Keratinocyte (primary cell): ENCODE data around the gene MPPE1. TPM values are rescaled to one million over a fixed set of nuclear protein-coding genes. Genes with fewer than 3 reads are reported as not detected.
A peak's percentile ranks its signal among the peaks of the same experiment; 100 is the strongest.

Experiments used
- DNase-seq: peaks from one replicate; pipeline ENCODE4 v3.0.0-alpha.2; 2011; ENCODE audit warnings: low read depth, missing footprints, low spot score
- FAIRE-seq: peaks from 2 replicates; lab custom pipeline; 2011; peaks lifted over from hg19 to GRCh38; lab: Jason Lieb, UNC
- H2AFZ ChIP-seq: 2 replicates; pipeline ENCODE4 v1.6.0; 2012; ENCODE audit warnings: low read length, control low read depth, inconsistent platforms; ENCODE audit not compliant: control insufficient read depth
- H3K27ac ChIP-seq: 2 replicates; pipeline ENCODE4 v1.5.1; 2011; ENCODE audit warnings: low read length; ENCODE audit not compliant: control insufficient read depth, insufficient read depth
- H3K27me3 ChIP-seq: 3 replicates; pipeline ENCODE4 v1.6.0; 2011; ENCODE audit warnings: low read length; ENCODE audit not compliant: control insufficient read depth, insufficient read depth; ENCODE audit errors: extremely low read depth
- H3K36me3 ChIP-seq, 2 experiments: 2 replicates in 1 of 2; 3 replicates in 1 of 2; pipeline ENCODE4 v1.5.1; 2011; ENCODE audit warnings: low read length in 2 of 2, mild to moderate bottlenecking in 1 of 2; ENCODE audit not compliant: control insufficient read depth in 2 of 2, insufficient read depth in 2 of 2; ENCODE audit errors: extremely low read depth in 1 of 2
- H3K4me1 ChIP-seq: 3 replicates; pipeline ENCODE4 v1.5.1; 2011; ENCODE audit warnings: low read length; ENCODE audit not compliant: control insufficient read depth, insufficient read depth; ENCODE audit errors: extremely low read depth
- H3K4me2 ChIP-seq: 3 replicates; pipeline ENCODE4 v1.6.0; 2011; ENCODE audit warnings: low read depth, low read length; ENCODE audit not compliant: control insufficient read depth, insufficient read depth; ENCODE audit errors: extremely low read depth
- H3K4me3 ChIP-seq, 3 experiments: fragments of 200-600 bp in 1 of 3; sonication (generic) in 1 of 3; 2 replicates in 2 of 3; 3 replicates in 1 of 3; pipeline ENCODE4 v1.5.1; 2011 to 2016; ENCODE audit warnings: low read length in 3 of 3, mild to moderate bottlenecking in 3 of 3, control low read depth in 2 of 3, inconsistent platforms in 1 of 3, low read depth in 1 of 3, mixed read lengths in 1 of 3, mixed run types in 1 of 3, moderate library complexity in 1 of 3; ENCODE audit not compliant: control insufficient read depth in 2 of 3, insufficient read depth in 2 of 3; ENCODE audit errors: extremely low read depth in 1 of 3
- H3K79me2 ChIP-seq: 2 replicates; pipeline ENCODE4 v1.6.0; 2012; ENCODE audit warnings: low read length; ENCODE audit not compliant: control insufficient read depth, insufficient read depth
- H3K9ac ChIP-seq: 3 replicates; pipeline ENCODE4 v1.6.0; 2011; ENCODE audit warnings: low read length; ENCODE audit not compliant: control insufficient read depth, insufficient read depth; ENCODE audit errors: extremely low read depth
- H3K9me1 ChIP-seq: 3 replicates; pipeline ENCODE4 v1.6.0; 2011; ENCODE audit warnings: low read length; ENCODE audit not compliant: control insufficient read depth, insufficient read depth; ENCODE audit errors: extremely low read depth
- H3K9me3 ChIP-seq: 2 replicates; pipeline ENCODE4 v1.5.1; 2012; ENCODE audit warnings: low read depth, low read length; ENCODE audit not compliant: control insufficient read depth
- H4K20me1 ChIP-seq: 3 replicates; pipeline ENCODE4 v1.6.0; 2011; ENCODE audit warnings: low read length; ENCODE audit not compliant: control insufficient read depth, insufficient read depth; ENCODE audit errors: extremely low read depth
- CTCF ChIP-seq, 3 experiments: IDR thresholded peaks in 1 of 3; conservative IDR thresholded peaks in 1 of 3; optimal IDR thresholded peaks in 1 of 3; 2 replicates in 2 of 3; 3 replicates in 1 of 3; pipeline versions ENCODE3 to v1.5.1; 2011; ENCODE audit warnings: low read length in 3 of 3, mild to moderate bottlenecking in 3 of 3, moderate library complexity in 2 of 3, control low read depth in 1 of 3, inconsistent platforms in 1 of 3; ENCODE audit not compliant: insufficient read depth in 2 of 3; ENCODE audit errors: extremely low read depth in 1 of 3
- EZH2 ChIP-seq: IDR thresholded peaks from one replicate; pipeline ENCODE4 v1.6.1; 2012; ENCODE audit warnings: inconsistent platforms, mild to moderate bottlenecking, low read length, moderate library complexity
- dilution Hi-C: fragments of 300-500 bp; cut with MboI; formaldehyde crosslinking; loops from one replicate; pipeline ENCODE4 v1.7.0; 2020; ENCODE audit warnings: low sequenced_read_pairs; ENCODE audit not compliant: extremely low pct_ligation_motif_present
- polyA plus RNA-seq, 5 experiments: library from polyadenylated mRNA; depleted of rRNA in 3 of 5; stranded (reverse) in 3 of 5; stranded (forward) in 1 of 5; unstranded in 1 of 5; fragments of >200 nt; gene quantifications; 1 replicate in 1 of 5; 2 replicates in 3 of 5; 3 replicates in 1 of 5; pipeline versions ENCODE4 v1.2.1 to v1.2.3, GENCODE V29; 2011 to 2012; ENCODE audit warnings: missing spikeins in 2 of 5, low read depth in 1 of 5, low replicate concordance in 1 of 5

Gene MPPE1
- polyA plus RNA-seq, 1 donor (not counting 4 experiments of a cell fraction or from before 2014, with no cell fraction given) = 21.0 TPM

- no peak for DNase-seq
- dilution Hi-C loops = no loop called here
- H3K4me3 ChIP-seq = peak overlapping the region; percentile 79 to 96 (median 95)
- no peak overlapping the region for H2AFZ ChIP-seq
- TF ChIP-seq EZH2 (no peak), CTCF (optimal IDR thresholded peaks at IDR 0.05 in 1 of 3, IDR thresholded peaks at IDR 0.05 in 1 of 3, conservative IDR thresholded peaks at IDR 0.05 in 1 of 3; ENCODE audit: extremely low read depth in 1 of 3, insufficient read depth in 2 of 3, low read length in 3 of 3) (no peak)
- H3K9me1 ChIP-seq = no peaks in the 10 kb centered on the region
- peak overlapping the region; percentile 93 for H3K9ac ChIP-seq
- no peaks in the 10 kb centered on the region for H3K27me3 ChIP-seq
- FAIRE-seq = no peak
- H3K9me3 ChIP-seq = no peaks in the 10 kb centered on the region
- H3K79me2 ChIP-seq = peaks cover 2% of the 10 kb centered on the region
- H3K4me1 ChIP-seq = peaks cover 11% of the 10 kb centered on the region
- no peaks in the 10 kb centered on the region for H4K20me1 ChIP-seq
- peak overlapping the region; percentile 95 for H3K4me2 ChIP-seq
- peak overlapping the region; percentile 84 for H3K27ac ChIP-seq
- peaks cover 0 to 2% of the 10 kb centered on the region in 2 experiments for H3K36me3 ChIP-seq
These were observed 917 bp downstream of the MPPE1 start for GRCh38 chr18:11906926-11907874.

GRCh38 chr18:11906176-11906575, 1.9 kb downstream of the MPPE1 start:
- Histone ChIP-seq H3K9me3 (no peaks in the 10 kb centered on the region), H3K27me3 (no peaks in the 10 kb centered on the region), H2AFZ (no peak overlapping the region), H3K79me2 (peaks cover 2% of the 10 kb centered on the region), H3K36me3 (peaks cover 0 to 4% of the 10 kb centered on the region in 2 experiments), H3K4me2 (no peak overlapping the region), H3K4me3 (no peak overlapping the region), H3K27ac (no peak overlapping the region), H3K9ac (no peak overlapping the region), H3K4me1 (peaks cover 11% of the 10 kb centered on the region), H4K20me1 (no peaks in the 10 kb centered on the region), H3K9me1 (no peaks in the 10 kb centered on the region)
- FAIRE-seq = no peak
- TF ChIP-seq EZH2 (no peak), CTCF (optimal IDR thresholded peaks at IDR 0.05 in 1 of 3, IDR thresholded peaks at IDR 0.05 in 1 of 3, conservative IDR thresholded peaks at IDR 0.05 in 1 of 3; ENCODE audit: extremely low read depth in 1 of 3, insufficient read depth in 2 of 3, low read length in 3 of 3) (no peak)
- DNase-seq = no peak
- dilution Hi-C loops = no loop called here
